GM12891 (cell line): ENCODE measurements around the gene ZIC5.

ENCODE experiments used
- DNase-seq: peaks from one replicate; pipeline ENCODE4 v3.0.0; 2011; ENCODE audit warnings: low spot score; ENCODE audit not compliant: insufficient read length
- FAIRE-seq: peaks from 2 replicates; lab custom pipeline; 2011; peaks lifted over from hg19 to GRCh38; lab: Jason Lieb, UNC
- PAX5 ChIP-seq: IDR thresholded peaks from 2 replicates; pipeline ENCODE4 v1.6.1; 2011; ENCODE audit warnings: low read length, moderate library complexity, mild to moderate bottlenecking; ENCODE audit not compliant: insufficient read depth, severe bottlenecking
- POLR2A ChIP-seq: IDR thresholded peaks from 2 replicates; pipeline ENCODE4 v1.6.1; 2011; ENCODE audit warnings: low read depth, low read length, control low read depth
- POLR2AphosphoS5 ChIP-seq: IDR thresholded peaks from 2 replicates; pipeline ENCODE4 v1.6.1; 2011; ENCODE audit warnings: low read depth, low read length, control low read depth
- POU2F2 ChIP-seq: IDR thresholded peaks from 2 replicates; pipeline ENCODE4 v1.6.1; 2011; ENCODE audit warnings: low read depth, mild to moderate bottlenecking, control low read depth, low read length, moderate library complexity
- SPI1 ChIP-seq: IDR thresholded peaks from 2 replicates; pipeline ENCODE4 v1.6.1; 2011; ENCODE audit warnings: low read depth, low read length, control low read depth
- TAF1 ChIP-seq: IDR thresholded peaks from 2 replicates; pipeline ENCODE4 v1.6.1; 2011; ENCODE audit warnings: low read depth, low read length, control low read depth

The ZIC5 gene

DNA sequence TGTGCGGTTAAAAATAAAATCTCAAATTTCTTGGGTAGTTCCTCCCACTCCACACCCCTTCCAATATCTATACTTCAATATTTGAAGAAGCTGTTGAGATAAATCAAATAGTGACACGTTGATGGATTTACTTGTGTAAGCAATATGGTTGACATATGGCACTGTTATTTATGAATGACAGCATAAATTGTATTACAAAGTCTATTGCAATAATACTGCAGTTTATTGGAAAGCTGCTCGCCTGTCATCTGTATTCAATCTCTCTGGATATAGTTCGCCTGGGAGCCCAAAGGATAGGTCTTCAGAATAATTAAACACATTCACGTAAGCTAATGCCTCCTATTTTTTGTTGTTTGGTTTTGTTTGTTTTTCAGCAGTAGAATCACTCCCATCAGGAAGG, 5.0 kb upstream of the ZIC5 start:
- no peak for FAIRE-seq
- no peak for DNase-seq
- TF ChIP-seq POU2F2: no peak

DNA sequence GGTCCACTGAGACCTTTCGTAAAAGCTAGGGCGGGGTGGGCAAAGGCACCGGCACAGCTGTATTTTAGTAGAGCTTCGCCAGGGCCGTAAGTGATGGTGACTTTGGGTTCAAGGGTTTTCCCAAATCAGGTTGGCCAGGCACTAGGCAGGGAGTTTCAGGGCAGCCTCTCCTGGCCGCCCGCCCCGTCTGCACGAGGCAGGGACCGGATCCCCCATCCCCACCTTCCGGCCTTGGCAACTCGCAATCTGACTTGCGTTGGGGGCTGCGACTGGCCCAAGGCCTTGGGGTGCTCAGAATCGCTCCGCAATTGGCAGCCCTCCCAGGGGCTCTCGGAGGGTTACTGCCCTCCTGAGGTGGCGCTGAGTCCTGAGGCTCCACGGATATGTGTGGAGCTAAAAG, 4.1 kb upstream of the ZIC5 start:
- DNase-seq: no peak
- TF ChIP-seq POU2F2 (no peak), POLR2A (no peak), PAX5 (no peak), SPI1 (no peak), POLR2AphosphoS5 (no peak), TAF1 (no peak)
- FAIRE-seq: no peak

DNA sequence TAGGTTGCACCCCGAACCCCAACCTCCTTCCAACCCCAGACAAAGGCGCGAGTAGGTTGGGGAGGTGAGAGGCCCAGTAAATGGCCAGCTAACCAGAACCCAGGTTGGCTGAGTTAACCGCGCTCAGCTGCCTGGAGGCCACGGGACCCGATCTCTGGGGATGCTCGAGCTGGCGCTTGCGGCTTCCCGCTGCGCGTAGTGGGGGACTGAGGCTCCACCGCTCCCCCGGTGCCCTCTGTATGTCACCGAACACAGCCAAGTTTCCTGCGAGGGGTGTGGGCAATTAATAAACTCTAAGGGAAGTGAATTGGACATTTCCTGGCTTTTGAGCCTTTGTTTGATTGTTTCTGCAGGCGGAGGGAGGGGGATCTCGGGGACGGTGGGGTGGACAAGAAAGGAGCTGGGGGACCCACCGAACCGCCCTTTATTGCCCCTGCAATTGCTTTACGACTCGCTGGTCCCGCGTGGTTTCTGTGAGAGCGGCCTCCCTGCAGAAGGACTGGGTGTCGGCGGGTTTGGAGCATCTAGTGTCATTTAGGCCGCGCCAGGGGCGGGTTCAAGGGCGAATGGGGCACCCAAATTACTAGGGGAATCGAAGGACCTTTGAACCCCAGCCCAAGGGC, 3.5 kb upstream of the ZIC5 start:
- TF ChIP-seq POLR2A (no peak), POU2F2 (no peak), POLR2AphosphoS5 (no peak), SPI1 (no peak), PAX5 (no peak), TAF1 (no peak)
- DNase-seq (no peak), FAIRE-seq (no peak)

DNA sequence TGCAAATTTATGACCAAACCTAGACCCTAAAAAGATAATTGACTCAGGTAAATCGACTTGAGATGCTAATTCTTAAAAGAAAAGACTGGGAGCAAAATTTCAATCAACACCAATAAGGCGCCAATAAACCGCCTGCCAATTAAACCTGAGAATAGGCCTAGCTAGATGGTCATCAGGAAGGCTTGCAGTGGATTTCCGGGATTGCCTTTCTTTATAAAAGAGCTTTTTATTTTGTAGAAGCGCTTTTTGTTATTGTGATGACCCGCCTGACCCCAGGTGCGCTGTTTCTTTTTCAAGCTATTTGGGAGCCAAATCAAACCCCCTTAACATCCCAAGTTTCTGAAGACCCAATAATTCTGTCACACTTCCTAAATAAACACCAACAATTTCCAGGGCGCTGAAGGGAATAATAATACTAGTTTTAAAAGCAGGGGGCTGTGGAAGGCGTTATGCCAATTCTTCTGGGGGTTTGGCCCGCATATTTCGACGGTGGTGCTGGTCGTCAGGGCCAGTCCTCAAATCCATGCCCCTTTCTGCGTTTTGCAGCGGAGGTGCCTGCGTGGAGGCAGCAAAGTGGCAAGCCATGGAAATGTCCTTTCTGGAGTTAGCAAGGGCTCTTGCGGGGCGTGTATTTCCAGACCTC, 2.9 kb upstream of the ZIC5 start:
- TF ChIP-seq POLR2A (no peak), POU2F2 (no peak), PAX5 (no peak), SPI1 (no peak), POLR2AphosphoS5 (no peak), TAF1 (no peak)
- DNase-seq: no peak
- no peak for FAIRE-seq

DNA sequence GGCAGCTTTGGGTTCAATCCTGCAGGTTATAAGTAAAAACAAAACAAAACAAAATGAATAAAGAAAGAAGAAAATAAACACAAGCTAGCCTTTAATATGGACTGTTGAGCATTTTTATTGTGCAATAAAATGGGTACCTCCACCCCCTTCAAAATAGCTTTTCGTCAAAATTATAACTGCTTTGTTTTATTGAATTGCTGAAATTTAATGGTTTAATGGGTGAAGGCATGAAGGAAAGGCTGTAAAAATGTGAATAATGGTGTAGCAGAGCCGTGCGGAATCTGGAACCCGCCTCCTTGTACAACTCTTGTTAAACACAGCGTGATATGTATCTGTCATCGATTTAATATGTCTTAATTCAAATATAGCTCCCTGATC, 2.2 kb upstream of the ZIC5 start:
- DNase-seq: no peak
- FAIRE-seq: no peak
- TF ChIP-seq SPI1: no peak

DNA sequence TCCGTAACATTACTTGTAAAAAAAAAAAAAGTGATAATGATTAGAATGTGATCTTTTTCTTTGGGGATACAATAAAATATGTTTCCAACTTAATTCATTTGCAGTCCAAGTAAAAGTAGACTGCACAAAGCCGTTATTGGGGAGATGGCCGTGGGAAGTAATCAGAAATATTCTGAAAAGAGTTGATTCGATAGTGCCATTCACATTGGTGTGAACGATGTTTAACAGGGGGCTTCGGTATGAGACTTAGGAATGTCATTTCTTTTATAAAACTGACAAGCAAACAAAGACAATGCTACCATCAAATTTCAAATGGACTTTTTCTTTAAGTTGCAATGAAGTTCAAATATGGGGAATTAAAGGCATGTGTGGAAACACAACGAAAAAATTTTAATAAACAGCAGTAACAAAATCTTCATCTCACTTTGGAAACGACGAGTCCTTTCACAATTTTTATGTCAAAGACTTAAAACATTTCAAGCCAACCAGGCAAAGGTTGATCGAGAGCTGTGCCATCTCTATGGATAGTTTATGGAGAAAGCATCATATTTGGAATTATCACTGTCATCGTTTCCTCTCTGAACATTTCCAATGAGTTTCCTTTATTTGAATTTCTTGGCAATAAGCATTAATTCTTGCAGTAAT, 1.7 kb upstream of the ZIC5 start:
- FAIRE-seq (no peak), DNase-seq (no peak)
- TF ChIP-seq TAF1 (no peak), POU2F2 (no peak)

DNA sequence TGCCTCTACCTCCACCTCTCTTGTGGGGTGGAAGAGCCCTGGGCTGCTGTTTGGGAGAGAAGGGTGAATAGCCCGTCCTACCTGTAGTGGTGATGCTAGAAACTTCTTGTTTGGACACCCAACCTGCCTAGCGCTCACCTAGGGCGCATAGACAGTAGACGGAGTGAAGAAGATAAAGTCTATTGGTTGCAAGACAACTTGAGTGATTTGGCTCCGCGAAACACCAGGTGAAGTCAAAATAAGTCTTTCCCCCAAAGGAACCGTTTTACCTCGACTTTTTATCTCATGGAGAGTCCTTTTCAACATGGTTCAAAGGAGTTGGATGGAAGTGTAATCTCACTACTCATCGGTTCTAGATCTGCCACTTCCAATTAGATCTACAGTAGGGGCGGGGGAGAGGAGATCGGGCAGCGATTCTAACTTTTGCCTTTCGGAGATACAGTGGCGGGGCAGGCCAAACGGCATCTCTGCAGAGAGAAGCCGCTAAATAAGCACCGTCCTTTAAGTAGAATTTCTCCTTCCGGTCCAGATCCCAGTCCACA, 694 bp upstream of the ZIC5 start:
- no peak for TF ChIP-seq POLR2AphosphoS5
- TF ChIP-seq TAF1: no peak
- TF ChIP-seq SPI1: no peak
- no peak for TF ChIP-seq PAX5
- TF ChIP-seq POLR2A: no peak
- TF ChIP-seq POU2F2: no peak
- FAIRE-seq (peak; percentile 54), DNase-seq (no peak)

DNA sequence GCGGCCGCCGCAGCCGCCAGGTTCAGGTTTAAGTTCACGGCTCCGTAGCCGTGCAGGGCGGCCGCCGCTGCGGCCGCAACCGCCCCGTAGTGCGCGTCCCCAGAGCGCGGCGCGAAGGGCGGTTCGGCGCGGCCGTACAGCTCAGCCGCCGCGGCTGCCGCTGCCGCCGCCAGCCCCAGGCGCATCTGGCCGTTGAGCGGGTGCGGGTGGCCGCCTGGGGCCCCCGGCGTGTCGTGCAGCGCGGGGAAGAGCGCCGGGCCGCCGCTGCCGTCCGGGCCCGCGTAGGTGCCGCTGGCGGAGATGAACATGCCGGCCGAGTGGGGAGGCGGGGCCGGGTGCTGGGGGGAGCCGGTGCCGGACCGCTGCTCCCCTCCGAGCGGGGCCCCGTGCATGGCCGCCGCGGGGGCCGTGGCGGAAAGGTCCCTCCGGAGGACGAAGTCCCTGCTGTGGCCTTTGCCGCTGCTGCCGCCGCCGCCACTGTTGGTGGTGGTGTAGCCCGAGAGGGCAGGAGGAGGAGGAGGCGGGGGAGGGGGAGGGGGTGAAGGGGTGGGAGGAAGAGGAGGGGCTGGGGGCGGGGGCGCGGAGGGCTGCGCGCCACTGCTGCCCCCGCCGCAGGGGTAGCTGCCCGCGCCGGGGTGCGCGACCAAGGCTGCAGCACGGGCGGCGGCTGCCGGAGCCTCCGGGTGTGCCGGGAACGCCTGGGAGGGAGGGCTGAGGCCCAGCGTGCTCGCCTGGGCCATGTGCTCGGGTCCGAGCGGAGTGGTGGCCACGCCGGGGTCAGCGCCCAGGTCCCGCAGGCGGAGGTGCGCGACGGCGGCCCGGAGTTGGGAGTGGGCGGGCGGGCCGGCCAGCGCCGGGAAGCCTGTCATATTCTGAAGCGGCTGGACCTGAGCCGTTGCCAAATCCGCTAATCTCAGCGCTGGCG, 654 bp downstream of the ZIC5 start:
- FAIRE-seq: no peak

DNA sequence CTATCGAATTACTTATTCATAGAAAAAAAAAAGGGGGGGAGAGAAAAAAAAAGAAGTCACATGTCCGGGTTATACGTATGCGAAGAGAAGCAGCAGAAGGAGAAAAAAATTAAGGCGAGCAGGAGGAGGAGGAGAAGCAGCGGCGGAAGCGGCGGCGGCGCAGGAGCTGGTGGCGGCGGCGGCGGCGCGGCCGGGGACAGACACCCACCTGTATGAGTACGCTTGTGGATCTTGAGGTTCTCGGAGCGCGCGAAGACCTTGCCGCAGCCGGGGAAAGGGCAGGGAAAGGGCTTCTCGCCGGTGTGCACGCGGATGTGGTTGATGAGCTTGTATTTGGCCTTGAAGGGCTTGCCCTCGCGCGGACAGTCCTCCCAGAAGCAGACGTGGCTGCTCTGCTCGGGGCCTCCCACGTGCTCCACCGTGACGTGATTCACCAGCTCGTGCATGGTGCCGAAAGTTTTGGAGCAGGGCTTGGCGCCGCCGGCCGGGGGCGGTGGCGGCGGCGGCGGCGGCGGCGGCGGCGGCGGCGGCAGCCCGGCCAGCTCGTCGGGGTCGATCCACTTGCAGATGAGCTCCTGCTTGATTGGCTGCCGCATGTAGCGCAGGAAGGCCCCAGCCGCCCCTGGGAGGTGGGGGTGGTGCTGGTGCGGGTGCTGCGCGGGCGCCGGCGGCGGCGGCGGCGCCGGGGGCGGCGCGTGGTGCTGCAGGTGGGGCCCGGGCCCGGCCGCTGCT, 1.5 kb downstream of the ZIC5 start:
- no peak for DNase-seq
- TF ChIP-seq TAF1 (no peak), POU2F2 (no peak)
- FAIRE-seq: no peak

More for the DNA sequence above, 654 bp downstream of the ZIC5 start:
- no peak for TF ChIP-seq POU2F2
- TF ChIP-seq POLR2A: no peak
- TF ChIP-seq TAF1: no peak
- no peak for TF ChIP-seq SPI1
- TF ChIP-seq PAX5: no peak
- TF ChIP-seq POLR2AphosphoS5: no peak
- no peak for DNase-seq
